ENCODE measurements around the gene SDHAF4.

GRCh38 chr6:70592391-70593117 lies 25.8 kb downstream of the SDHAF4 start:
- TF ChIP-seq CTCF (IDR thresholded peaks at IDR 0.05; ENCODE audit: low read length) (no peak), EZH2 (IDR thresholded peaks at IDR 0.05; ENCODE audit: borderline replicate concordance, low read length) (no peak)

Data from OCI-LY1 (cell line).